22Rv1 (cell line): Measurements from ENCODE around the gene CCDC178.

ENCODE experiments used
- H3K27ac ChIP-seq: fragments of 450-650 bp; 2 replicates; pipeline ENCODE4 v1.5.1; 2017
- CTCF ChIP-seq: fragments of 450-650 bp; IDR thresholded peaks from 2 replicates; pipeline ENCODE4 v1.5.1; 2017; ENCODE audit warnings: mild to moderate bottlenecking
- ZFX ChIP-seq: fragments of 450-650 bp; IDR thresholded peaks from 2 replicates; pipeline ENCODE4 v1.6.1; 2017; ENCODE audit warnings: antibody characterized with exemption, borderline replicate concordance

Gene CCDC178

DNA sequence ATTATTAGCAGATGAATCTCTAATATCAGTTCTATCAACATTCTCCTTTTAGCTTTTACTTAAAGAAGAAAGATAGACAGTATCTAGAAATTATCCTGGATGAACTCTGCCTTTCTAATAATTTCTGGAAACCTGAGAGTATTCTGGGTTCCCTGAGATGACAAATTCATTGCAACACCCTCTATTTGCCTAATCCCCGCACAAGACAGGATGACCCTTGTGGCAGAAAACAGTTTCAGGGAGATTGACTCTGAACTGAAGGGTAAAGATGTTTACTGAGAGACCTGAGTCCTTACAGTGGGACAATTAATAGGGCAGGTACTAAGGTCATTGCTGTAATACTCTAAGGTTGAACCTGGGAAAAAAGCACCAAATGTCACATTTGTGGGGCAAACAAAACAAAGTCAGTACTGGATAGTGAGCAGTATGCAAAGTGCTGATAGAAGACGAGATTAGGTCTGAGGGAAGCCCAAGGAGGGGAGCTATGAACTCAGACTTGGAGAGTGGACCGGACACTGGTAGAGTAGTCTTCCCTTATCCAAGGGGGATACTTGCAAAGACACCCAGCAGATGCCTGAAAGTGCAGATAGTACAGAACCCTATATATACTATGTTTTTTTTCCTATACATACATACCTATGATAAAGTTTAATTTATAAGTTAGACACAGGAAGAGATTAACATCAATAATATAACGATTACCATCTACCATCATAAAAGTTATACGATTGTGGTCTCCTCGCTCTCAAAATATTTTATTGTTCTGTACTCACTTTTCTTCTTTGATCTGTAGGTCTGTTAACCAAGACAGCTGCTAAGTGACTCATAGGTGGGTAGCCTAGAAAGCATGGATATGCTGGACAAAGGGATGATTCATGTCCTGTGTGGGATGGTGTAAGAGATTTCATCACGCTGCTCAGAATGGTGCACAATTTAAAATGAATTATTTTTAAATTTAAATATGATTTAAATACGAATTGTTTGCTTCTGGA lies 519.4 kb downstream of the CCDC178 start:
- TF ChIP-seq ZFX = no peak
- no peak overlapping the region for H3K27ac ChIP-seq

DNA sequence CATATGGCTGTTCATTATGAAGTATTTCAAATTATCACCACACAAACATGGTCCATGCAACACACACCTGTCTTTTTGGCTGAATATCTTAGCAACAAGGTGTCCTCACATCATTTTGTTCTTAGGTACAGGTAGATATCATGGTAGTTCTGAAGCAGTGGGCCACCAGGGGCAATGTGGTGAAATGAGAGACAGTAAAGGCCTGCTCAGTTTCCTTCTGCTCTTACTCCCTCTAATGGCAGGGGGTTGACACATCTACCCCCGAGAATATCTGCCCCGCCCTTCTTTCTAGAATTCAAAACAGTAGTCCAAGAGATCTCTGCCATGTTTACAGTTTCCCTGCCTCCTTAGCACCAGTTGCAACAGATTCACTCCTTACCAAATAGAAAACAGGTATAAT lies 520.7 kb downstream of the CCDC178 start:
- peak; percentile 76 for TF ChIP-seq CTCF
- no peak for TF ChIP-seq ZFX
- no peak overlapping the region for H3K27ac ChIP-seq

GRCh38 chr18:32918692-32919250 lies 521.8 kb downstream of the CCDC178 start:
- no peak overlapping the region for H3K27ac ChIP-seq
- TF ChIP-seq CTCF = no peak
- TF ChIP-seq ZFX = no peak

- TF ChIP-seq CTCF (no peak), ZFX (no peak)
- H3K27ac ChIP-seq = no peak overlapping the region
Measured at GRCh38 chr18:32915516-32915915, 525.0 kb downstream of the CCDC178 start.

DNA sequence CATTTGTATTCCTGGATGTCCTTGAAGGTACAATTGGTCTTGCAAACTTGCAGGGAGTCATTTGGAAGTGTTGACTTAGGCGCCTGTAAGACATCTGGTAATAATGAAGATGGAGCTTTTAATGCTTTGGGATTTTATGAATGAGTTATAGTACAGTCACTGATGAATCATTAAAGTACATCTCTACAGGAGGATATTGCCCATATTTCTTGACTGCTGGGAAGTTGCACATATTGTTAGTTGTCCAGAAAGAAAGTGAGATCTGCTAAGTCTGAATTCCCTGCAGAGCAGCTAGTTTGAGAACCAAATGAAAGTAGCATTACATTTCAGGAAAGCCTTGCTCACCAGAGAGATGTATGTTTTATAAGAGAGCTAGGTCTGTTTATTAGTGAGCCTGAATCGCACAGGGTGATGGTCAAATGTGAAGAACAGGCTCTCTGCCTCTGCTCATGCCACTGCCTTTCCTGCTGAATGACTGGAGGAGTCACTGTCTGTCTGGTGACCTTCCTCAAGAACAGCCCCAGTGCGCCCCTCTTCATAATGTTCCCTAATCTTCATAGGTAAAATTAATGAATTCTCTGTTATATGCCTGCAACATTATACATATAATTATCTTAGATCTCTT lies 528.7 kb downstream of the CCDC178 start:
- H3K27ac ChIP-seq = no peak overlapping the region
- no peak for TF ChIP-seq ZFX
- TF ChIP-seq CTCF = no peak

- TF ChIP-seq CTCF = no peak
- no peak overlapping the region for H3K27ac ChIP-seq
Measured at GRCh38 chr18:32910694-32911296, 529.7 kb downstream of the CCDC178 start.

GRCh38 chr18:32909798-32910561 lies 530.5 kb downstream of the CCDC178 start:
- H3K27ac ChIP-seq = no peak overlapping the region
- TF ChIP-seq ZFX = no peak
